NCI-H2196 treated with DMSO at 0.1 percent for 48 hours (cell line): Measurements from ENCODE around the gene TTC33.
A peak's percentile ranks its signal among the peaks of the same experiment; 100 is the strongest.
"Not testable (repeated sequence)": the region's sequence is repeated elsewhere in the genome, so short reads cannot be mapped to it uniquely, and the experiment has no call there.

Experiments
- DNase-seq: peaks from one replicate; lab custom pipeline; 2025; ENCODE audit not compliant: unreplicated experiment; lab: John Stamatoyannopoulos, UW

TTC33 gene

DNA sequence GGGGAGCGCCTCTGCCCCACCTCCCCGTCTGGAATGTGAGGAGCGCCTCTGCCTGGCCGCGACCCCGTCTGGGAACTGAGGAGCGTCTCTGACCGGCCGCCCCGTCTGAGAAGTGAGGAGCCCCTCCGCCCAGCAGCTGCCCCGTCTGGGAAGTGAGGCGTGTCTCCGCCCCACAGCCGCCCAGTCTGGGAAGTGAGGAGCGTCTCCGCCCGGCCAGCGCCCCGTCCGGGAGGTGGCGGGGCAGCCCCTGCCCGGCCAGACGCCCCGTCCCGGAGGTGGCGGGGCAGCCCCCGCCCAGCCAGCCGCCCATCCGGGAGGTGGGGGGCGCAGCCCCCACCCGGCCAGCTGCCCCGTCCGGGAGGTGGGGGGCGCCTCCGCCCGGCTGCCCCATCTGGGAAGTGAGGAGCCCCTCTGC lies 33.3 kb downstream of the TTC33 start:
- DNase-seq = not testable (repeated sequence)

DNA sequence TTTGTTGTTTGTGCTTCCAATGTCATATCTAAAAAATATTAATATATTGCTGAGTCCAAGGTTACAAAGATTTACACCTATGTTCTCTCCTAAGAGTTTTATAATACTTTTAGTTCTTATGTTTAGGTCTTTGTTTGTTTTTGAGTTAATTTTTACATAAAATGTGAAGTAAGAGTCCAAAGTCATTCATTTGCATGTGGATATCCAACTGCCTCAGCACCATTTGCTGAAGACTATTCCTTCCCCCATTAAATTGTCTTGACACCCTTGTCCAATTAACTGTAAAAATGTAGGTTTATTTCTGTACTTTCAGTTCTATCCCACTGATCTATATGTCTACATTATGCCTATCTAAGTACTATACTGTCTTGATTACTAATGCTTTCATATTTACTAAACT lies 35.7 kb downstream of the TTC33 start:
- DNase-seq = no peak

DNA sequence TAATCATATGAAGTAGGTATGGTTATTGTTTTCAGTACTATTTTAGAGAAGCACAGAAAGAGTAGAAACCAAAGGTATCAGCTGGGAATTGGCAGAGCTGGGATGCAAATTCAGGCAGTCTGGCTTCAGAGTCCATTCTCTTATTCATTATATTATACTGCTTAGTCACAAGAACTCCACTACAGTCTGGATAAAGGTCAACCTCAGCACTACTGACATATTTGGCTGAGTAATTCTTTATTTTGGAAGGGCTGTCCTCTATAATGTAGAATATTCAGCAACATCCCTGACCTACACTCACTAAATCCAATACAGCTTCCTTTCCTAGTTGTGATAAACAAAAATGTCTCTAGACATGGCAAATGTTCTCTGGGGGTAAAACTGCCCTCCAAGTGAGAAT lies 38.5 kb downstream of the TTC33 start:
- no peak for DNase-seq

DNA sequence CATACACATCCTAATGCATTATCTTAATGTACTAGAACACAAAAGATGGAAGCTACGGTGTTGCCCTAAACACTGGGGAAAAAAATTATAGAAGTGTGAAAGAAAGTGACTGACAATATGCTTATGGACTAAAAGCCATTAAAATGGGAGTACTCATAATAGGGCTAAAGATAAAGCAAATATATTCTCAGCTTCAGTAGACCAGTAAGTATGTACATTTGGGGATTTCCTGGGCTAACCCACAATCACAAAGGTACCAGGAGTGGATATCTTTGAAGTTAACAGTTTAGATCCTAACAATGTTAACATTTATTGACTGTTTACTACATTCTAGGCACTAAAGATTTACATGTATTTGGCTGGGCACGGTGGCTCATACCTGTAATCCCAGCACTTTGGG lies 39.2 kb downstream of the TTC33 start:
- no peak for DNase-seq

DNA sequence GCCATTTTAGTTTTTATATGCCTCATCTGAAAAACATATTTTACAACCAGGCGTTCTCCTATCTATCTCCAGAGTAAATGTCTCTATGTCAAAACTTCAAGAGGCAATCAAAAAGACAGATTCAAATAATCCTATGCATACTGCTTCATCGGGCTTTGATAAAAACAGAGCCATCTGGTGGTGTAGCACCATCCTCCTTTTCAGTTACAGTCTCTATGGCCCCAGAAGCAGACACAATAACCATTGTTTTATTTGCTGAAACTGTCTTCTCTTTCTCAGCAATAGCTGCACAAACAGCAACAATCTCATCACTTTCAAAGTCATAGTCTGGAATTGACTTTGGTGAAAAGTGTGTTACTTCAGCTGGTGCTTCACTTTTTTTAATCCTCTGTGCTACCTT lies 39.8 kb downstream of the TTC33 start:
- no peak for DNase-seq

DNA sequence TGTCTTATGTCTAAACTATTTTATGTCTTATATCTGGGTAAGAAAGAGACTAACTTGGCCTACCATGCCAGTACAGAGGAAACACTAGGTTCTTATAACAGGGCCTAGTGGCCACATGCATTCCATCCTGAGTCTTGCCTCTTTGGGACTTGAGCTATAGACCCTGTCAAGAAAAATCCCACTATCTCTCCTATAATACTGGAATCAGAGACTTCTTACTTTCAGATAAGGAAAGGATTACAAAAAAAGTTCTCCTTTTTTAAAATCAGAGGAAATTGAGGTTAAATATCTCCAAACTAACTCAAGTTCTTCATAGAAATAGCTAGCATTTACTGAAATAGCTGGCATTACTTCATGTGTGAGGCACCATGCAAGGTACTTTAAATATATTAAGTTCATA lies 41.8 kb downstream of the TTC33 start:
- DNase-seq = no peak

- not testable (repeated sequence) for DNase-seq
Measured at GRCh38 chr5:40710575-40710974, 45.2 kb downstream of the TTC33 start.

GRCh38 chr5:40705484-40705883 lies 50.3 kb downstream of the TTC33 start:
- DNase-seq = not testable (repeated sequence)

DNA sequence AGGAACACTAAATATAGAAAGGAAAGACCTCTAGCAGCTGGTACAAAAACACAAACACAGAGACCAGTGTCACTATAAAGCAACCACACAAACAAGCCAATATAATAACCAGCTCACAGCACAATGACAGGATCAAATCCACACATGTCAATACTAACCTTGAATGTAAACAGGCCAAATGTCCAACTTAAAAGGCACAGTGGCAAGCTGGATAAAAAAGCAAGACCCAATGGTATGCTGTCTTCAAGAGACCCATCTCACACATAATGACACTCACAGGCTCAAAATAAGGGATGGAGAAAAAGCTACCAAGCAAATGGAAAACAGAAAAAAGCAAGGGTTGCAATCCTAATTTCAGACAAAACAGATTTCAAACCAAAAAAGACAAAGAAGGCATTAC lies 53.7 kb downstream of the TTC33 start:
- not testable (repeated sequence) for DNase-seq

DNA sequence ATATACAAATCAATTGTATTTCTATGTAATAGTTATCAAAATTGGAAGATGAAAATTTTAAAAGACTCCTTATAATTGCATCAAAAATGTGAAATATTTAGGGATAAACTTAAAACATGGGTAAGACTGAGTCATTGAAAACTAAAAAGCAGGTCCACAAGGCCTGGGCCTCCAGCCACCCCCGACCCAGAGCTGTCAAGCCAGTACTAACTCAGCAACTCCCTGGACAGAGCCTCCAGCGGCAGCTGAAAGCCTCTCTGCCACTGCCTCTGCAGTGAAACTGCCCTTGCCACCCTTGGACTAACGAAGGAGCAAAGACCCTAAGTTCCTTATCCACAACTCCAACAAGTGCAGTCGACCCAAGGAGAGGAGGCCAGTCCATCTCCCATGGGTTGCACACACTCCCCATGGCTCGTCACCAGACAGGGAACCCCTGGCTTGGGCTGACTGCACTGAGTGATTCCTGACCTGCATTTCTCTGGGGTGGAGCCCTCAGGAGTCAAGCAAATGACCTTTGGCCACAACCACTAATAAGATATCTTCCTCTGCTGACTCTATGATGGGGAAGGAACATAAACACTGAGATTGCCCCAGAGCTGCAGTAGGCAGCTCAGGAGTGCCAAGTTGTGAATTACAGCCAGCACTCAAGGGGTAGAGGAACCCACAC lies 55.5 kb downstream of the TTC33 start:
- no peak for DNase-seq

DNA sequence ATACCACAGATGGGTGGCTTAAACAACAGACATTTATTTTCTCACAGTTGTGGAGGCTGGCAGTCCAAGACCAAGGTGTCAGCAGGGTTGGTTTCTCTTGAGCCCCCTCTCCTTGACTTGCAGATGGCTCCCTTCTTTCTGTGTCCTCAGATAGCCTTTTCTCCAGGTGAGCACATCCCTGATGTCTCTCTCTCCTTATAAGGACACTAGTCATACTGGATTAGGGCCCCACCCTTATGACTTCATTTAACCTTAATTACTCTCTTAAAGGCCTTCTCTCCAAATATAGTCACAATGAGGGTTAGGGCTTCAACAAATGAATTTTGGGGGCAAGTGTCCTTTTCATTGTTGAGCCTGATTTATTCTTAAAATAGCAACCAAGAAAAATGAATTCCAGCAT lies 61.3 kb downstream of the TTC33 start:
- DNase-seq = no peak

- no peak for DNase-seq
Measured at GRCh38 chr5:40691894-40692293, 63.9 kb downstream of the TTC33 start.

DNA sequence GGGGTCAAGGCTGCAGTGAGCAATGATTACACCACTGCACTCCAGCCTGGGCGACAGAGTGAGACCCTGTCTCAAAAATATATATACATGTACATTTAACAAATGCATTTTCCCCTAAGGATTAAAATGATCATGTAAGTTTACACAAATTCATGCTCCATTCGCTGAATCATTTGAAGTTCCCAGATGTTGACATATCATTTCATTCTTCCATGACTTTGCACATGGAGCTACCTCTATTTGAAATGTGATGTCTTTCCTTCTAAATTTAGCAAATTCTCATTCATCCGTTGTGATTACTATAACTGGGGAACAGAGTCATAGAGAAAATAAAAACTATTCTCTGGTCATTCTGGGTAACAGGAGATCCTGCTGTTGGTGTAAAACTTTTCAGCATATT lies 65.5 kb downstream of the TTC33 start:
- DNase-seq = no peak

GRCh38 chr5:40689438-40689837 lies 66.3 kb downstream of the TTC33 start:
- DNase-seq = peak; percentile 30

- DNase-seq = no peak
Measured at GRCh38 chr5:40688996-40689395, 66.8 kb downstream of the TTC33 start.

DNA sequence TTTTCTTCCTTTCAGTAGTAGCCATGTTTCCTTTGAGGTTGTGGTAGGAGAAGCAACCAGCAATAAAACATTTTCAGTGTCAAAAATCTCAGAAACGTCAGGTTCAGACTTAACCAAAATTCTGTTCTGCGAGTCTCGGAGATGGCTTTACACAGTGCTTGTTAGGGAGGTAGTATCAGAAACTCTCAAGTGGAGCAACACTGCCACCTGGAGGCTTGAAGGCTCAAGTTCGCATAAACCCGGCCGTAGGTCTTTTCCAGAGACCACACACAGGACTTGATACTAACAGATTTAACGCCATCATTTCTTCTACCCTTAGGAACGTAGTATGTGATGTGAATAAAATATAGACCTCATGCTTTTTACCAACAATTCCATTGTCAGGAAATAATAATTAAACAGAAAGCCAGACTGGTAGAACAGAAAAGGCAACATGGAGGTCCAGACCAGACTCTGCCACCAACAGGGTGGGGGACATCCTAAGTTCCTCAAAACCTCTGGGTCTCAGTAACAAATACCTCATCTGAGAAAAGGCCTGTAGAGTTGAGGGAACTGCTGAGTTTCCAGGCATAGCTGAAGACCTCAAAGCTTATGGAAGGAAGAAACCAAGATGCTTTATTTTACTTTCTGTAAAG lies 67.5 kb downstream of the TTC33 start:
- peak; percentile 68 for DNase-seq

GRCh38 chr5:40687321-40687720 lies 68.4 kb downstream of the TTC33 start:
- DNase-seq = no peak

DNA sequence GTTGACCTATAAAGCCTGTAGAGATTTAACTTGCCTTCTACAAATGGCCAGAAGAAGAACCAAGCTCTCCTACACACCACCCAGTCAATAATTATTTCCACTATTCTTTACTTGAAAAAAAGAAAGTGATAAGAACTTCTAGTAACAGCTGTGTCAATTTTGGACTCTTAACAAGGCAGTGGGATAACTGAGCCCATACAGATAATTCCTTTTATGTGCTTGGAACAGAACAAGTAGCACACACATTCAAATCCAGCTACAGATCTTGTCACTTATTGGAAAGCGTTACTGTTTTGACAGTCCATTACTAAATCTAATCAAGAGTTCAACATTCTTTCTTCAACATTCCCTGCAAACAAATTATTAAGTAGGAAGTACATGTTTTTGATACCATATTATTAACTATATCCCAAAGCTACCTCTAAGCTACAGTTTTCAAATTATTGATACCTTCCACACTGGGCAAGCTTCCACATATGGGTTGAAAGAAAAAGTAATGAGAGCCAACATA lies 69.7 kb downstream of the TTC33 start:
- no peak for DNase-seq

DNA sequence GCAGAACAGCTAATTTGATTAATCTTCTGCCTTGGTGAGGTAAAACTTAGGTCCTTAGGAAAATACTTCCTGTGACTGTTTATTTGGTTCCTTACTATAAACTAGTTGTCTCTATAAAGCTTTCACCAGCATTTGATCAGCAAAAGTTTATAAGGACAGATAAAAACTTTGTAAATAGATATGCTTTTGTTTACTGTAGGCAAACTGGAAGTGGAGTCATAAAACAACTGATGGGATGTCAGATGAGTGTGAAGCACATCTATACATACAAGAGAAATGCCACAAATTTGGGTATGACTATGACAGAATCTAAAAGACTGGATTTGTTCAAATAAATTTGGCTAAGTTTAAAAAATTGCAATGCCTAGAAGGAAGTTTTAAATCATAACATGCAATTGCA lies 70.6 kb downstream of the TTC33 start:
- no peak for DNase-seq

DNA sequence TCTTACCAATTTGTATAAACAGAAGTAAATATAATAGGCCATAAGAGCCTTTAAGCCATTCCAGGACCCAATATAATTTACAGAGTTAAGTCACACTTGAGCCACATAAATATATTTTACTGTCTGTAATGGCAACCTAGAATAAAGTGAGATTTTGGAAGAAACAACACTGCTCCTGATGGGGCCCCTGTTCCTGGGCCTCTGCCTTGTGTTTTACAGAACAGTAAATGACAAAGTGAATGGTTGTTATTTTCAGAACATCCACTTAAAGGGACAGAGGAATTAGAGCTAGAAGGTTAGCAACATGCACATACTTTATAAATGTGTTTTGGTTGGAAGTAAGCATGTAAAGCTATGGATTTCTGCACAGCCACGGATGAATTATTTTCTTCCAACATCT lies 72.5 kb downstream of the TTC33 start:
- DNase-seq = no peak

DNA sequence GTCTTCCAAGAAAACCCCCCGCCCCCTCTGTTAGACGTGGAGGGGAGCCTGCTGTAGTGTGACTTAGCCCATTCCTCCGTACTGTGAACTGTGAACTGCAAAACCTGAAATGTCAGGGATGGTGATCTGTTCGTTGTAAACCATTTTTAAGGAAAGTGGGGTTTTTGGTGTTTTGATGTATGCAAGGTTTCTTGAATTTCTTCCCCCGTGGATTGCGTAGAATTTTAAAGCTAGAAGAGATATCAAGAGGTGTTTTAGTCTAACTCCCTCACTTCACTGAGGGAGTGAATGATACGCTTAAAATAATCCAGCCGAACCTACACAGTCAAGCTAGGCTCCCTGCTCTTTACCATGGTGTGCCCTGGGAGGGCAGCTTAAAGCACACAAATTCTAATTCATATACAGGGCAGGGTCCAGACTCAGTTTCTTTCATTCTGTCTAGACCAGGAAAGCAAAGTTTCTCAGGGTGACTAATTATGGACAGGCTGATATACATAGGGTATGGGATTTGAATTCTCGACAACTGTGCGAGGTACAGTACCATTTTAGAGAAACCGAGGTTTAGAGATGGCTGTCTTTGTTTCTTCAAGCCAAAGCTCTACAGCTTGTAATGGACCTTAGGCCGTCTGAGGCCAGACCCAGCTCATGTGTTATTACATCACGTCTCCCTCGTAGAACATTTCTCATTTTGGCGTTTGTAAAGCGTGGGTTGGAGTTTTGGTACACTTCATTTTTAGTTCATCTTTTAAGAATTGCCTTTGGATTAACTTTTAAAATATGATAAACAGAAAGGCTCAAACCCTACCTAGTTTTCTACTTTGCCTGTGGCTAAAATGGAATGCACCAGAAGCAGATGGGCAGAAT lies 73.4 kb downstream of the TTC33 start:
- no peak for DNase-seq
